ENCODE results near the gene RASGRP2.

The RASGRP2 gene

GRCh38 chr11:64747961-64748665 lies 4.2 kb upstream of the RASGRP2 start:
- CTCF ChIA-PET: interaction anchor here (1.0 to 13.4 kb wide), 2 partner anchors 18 to 30 kb away, joined by 3 to 208 read pairs; partner anchors contain the start of genes PYGM and SF1
- Mint-ChIP-seq H3K27ac (peak overlapping the region; percentile 78), H3K9me3 (no peaks in the 10 kb centered on the region), H3K4me1 (peaks cover 58% of the 10 kb centered on the region), H3K36me3 (peaks cover 33% of the 10 kb centered on the region), H3K27me3 (peaks cover 4% of the 10 kb centered on the region), H3K4me3 (no peak overlapping the region)
- no peak for DNase-seq

GRCh38 chr11:64746486-64746885 lies 2.5 kb upstream of the RASGRP2 start:
- CTCF ChIA-PET: interaction anchor here (13.4 kb wide), 1 partner anchor 19 kb away, joined by 208 read pairs; the partner anchor contains the start of gene PYGM
- H3K27me3 Mint-ChIP-seq: peaks cover 4% of the 10 kb centered on the region
- peak overlapping the region; percentile 78 for H3K27ac Mint-ChIP-seq
- no peak for DNase-seq
- peaks cover 53% of the 10 kb centered on the region for H3K4me1 Mint-ChIP-seq
- H3K4me3 Mint-ChIP-seq: peak overlapping the region; percentile 35
- no peaks in the 10 kb centered on the region for H3K9me3 Mint-ChIP-seq
- H3K36me3 Mint-ChIP-seq: peaks cover 25% of the 10 kb centered on the region

GRCh38 chr11:64745521-64746328 lies 1.8 kb upstream of the RASGRP2 start:
- CTCF ChIA-PET: interaction anchor here (1.4 to 13.4 kb wide), 4 partner anchors 20 to 98 kb away, joined by 4 to 208 read pairs (median 24); partner anchors contain the start of genes CDC42BPG, PYGM and SF1
- peak; percentile 88 for DNase-seq
- H3K27ac Mint-ChIP-seq: peak overlapping the region; percentile 98
- peaks cover 4% of the 10 kb centered on the region for H3K27me3 Mint-ChIP-seq
- H3K4me1 Mint-ChIP-seq: peaks cover 53% of the 10 kb centered on the region
- peak overlapping the region; percentile 98 for H3K4me3 Mint-ChIP-seq
- peaks cover 28% of the 10 kb centered on the region for H3K36me3 Mint-ChIP-seq
- no peaks in the 10 kb centered on the region for H3K9me3 Mint-ChIP-seq

- H3K36me3 Mint-ChIP-seq: peaks cover 27% of the 10 kb centered on the region
- peak; percentile 94 for DNase-seq
- CTCF ChIA-PET: interaction anchor here (1.4 to 13.4 kb wide), 5 partner anchors 12 to 99 kb away, joined by 4 to 208 read pairs (median 9); partner anchors contain the start of genes CDC42BPG, PYGM and SF1
- peak overlapping the region; percentile 98 for H3K27ac Mint-ChIP-seq
- H3K27me3 Mint-ChIP-seq: peaks cover 4% of the 10 kb centered on the region
- H3K4me3 Mint-ChIP-seq: peak overlapping the region; percentile 98
- H3K9me3 Mint-ChIP-seq: no peaks in the 10 kb centered on the region
- H3K4me1 Mint-ChIP-seq: peaks cover 53% of the 10 kb centered on the region
These were observed 1.2 kb upstream of the RASGRP2 start for GRCh38 chr11:64745189-64745520.

- H3K4me1 Mint-ChIP-seq: peaks cover 50% of the 10 kb centered on the region
- H3K4me3 Mint-ChIP-seq: peak overlapping the region; percentile 98
- peak overlapping the region; percentile 98 for H3K27ac Mint-ChIP-seq
- CTCF ChIA-PET: interaction anchor here (0.8 to 13.4 kb wide), 11 partner anchors 10 to 495 kb away, joined by 3 to 208 read pairs (median 6); partner anchors contain the start of genes CDC42BPG, PYGM and SF1
- H3K9me3 Mint-ChIP-seq: no peaks in the 10 kb centered on the region
- peaks cover 4% of the 10 kb centered on the region for H3K27me3 Mint-ChIP-seq
- DNase-seq: peak; percentile 63
- H3K36me3 Mint-ChIP-seq: peaks cover 29% of the 10 kb centered on the region
These were observed 724 bp upstream of the RASGRP2 start for GRCh38 chr11:64744544-64745188.

- DNase-seq: peak; percentile 81
- H3K9me3 Mint-ChIP-seq: no peaks in the 10 kb centered on the region
- peaks cover 53% of the 10 kb centered on the region for H3K4me1 Mint-ChIP-seq
- peaks cover 4% of the 10 kb centered on the region for H3K27me3 Mint-ChIP-seq
- CTCF ChIA-PET: interaction anchor here (1.2 to 13.4 kb wide), 9 partner anchors 9 to 103 kb away, joined by 3 to 208 read pairs (median 9); partner anchors contain the start of genes CDC42BPG, PYGM and SF1
- H3K4me3 Mint-ChIP-seq: peak overlapping the region; percentile 96
- H3K36me3 Mint-ChIP-seq: peaks cover 36% of the 10 kb centered on the region
- no peak overlapping the region for H3K27ac Mint-ChIP-seq
These were observed 902 bp downstream of the RASGRP2 start for GRCh38 chr11:64742889-64743590.

- peak overlapping the region; percentile 14 for H3K27ac Mint-ChIP-seq
- H3K9me3 Mint-ChIP-seq: no peaks in the 10 kb centered on the region
- peaks cover 48% of the 10 kb centered on the region for H3K4me1 Mint-ChIP-seq
- CTCF ChIA-PET: interaction anchor here (1.2 to 13.4 kb wide), 6 partner anchors 24 to 102 kb away, joined by 3 to 208 read pairs (median 18); partner anchors contain the start of genes CDC42BPG, PYGM and SF1
- DNase-seq: peak; percentile 62
- peak overlapping the region; percentile 96 for H3K4me3 Mint-ChIP-seq
- peaks cover 38% of the 10 kb centered on the region for H3K36me3 Mint-ChIP-seq
- peaks cover 4% of the 10 kb centered on the region for H3K27me3 Mint-ChIP-seq
These were observed 1.7 kb downstream of the RASGRP2 start for GRCh38 chr11:64742087-64742888.

GRCh38 chr11:64741375-64742086 lies 2.4 kb downstream of the RASGRP2 start:
- Mint-ChIP-seq H3K27me3 (peaks cover 4% of the 10 kb centered on the region), H3K27ac (no peak overlapping the region), H3K4me3 (peak overlapping the region; percentile 96), H3K9me3 (no peaks in the 10 kb centered on the region), H3K4me1 (peaks cover 42% of the 10 kb centered on the region), H3K36me3 (peaks cover 44% of the 10 kb centered on the region)
- DNase-seq: no peak
- CTCF ChIA-PET: interaction anchor here (1.1 to 13.4 kb wide), 4 partner anchors 16 to 52 kb away, joined by 3 to 208 read pairs (median 33); partner anchors contain the start of genes PYGM and SF1

- H3K36me3 Mint-ChIP-seq: peaks cover 54% of the 10 kb centered on the region
- H3K4me3 Mint-ChIP-seq: no peak overlapping the region
- no peaks in the 10 kb centered on the region for H3K9me3 Mint-ChIP-seq
- no peak for DNase-seq
- no peaks in the 10 kb centered on the region for H3K27me3 Mint-ChIP-seq
- H3K27ac Mint-ChIP-seq: peak overlapping the region; percentile 12
- peaks cover 37% of the 10 kb centered on the region for H3K4me1 Mint-ChIP-seq
- CTCF ChIA-PET: interaction anchor here (0.6 to 13.4 kb wide), 5 partner anchors 18 to 1655 kb away, joined by 3 to 208 read pairs (median 3); partner anchors contain the start of gene PYGM
These were observed 4.1 kb downstream of the RASGRP2 start for GRCh38 chr11:64739871-64740270.

- no peaks in the 10 kb centered on the region for H3K27me3 Mint-ChIP-seq
- no peak overlapping the region for H3K4me3 Mint-ChIP-seq
- H3K36me3 Mint-ChIP-seq: peaks cover 65% of the 10 kb centered on the region
- H3K4me1 Mint-ChIP-seq: peaks cover 38% of the 10 kb centered on the region
- no peaks in the 10 kb centered on the region for H3K9me3 Mint-ChIP-seq
- CTCF ChIA-PET: interaction anchor here (0.5 to 1.1 kb wide), 4 partner anchors 28 to 87 kb away, joined by 3 read pairs; no protein-coding TSS in a partner anchor
- H3K27ac Mint-ChIP-seq: no peak overlapping the region
- DNase-seq: no peak
These were observed 7.3 kb downstream of the RASGRP2 start for GRCh38 chr11:64736654-64737053.

GRCh38 chr11:64735725-64736259 lies 8.2 kb downstream of the RASGRP2 start:
- Mint-ChIP-seq H3K9me3 (no peaks in the 10 kb centered on the region), H3K27ac (no peak overlapping the region), H3K4me1 (peaks cover 32% of the 10 kb centered on the region), H3K36me3 (peaks cover 65% of the 10 kb centered on the region), H3K27me3 (no peaks in the 10 kb centered on the region), H3K4me3 (no peak overlapping the region)
- DNase-seq: no peak
- CTCF ChIA-PET: interaction anchor here (0.6 to 1.1 kb wide), 2 partner anchors 29 to 86 kb away, joined by 3 read pairs; no protein-coding TSS in a partner anchor

Measured in activated naive CD4-positive, alpha-beta T cell treated with anti-CD3 and anti-CD28 coated beads, Interleukin-2, amount 10 ng/mL, durations not matched to agents 7 days and 5 days (primary cell).